NB4 (cell line): ENCODE results near the gene PHPT1.
"Not testable (repeated sequence)": the region's sequence is repeated elsewhere in the genome, so short reads cannot be mapped to it uniquely, and the experiment has no call there.

Source experiments
- DNase-seq: peaks from one replicate; pipeline ENCODE4 v3.0.0; 2010; ENCODE audit warnings: low read depth
- H3K4me3 ChIP-seq: one replicate; pipeline ENCODE4 v1.5.1; 2011; ENCODE audit warnings: mild to moderate bottlenecking, low read depth, low read length, moderate library complexity
- CTCF ChIP-seq: IDR thresholded peaks from one replicate; pipeline ENCODE4 v1.5.1; 2012; ENCODE audit warnings: low read depth, low read length
- MAX ChIP-seq: IDR thresholded peaks from 2 replicates; pipeline ENCODE4 v1.6.1; 2011; ENCODE audit warnings: low read depth, low read length
- MYC ChIP-seq: IDR thresholded peaks from 2 replicates; pipeline ENCODE4 v1.6.1; 2011; ENCODE audit warnings: low read depth, low read length
- POLR2A ChIP-seq: IDR thresholded peaks from 2 replicates; pipeline ENCODE4 v1.6.1; 2011; ENCODE audit warnings: mild to moderate bottlenecking; ENCODE audit not compliant: insufficient read length; ENCODE audit errors: extremely low read depth

PHPT1 gene

GRCh38 chr9:136865041-136865767 is 16.0 kb downstream of the PHPT1 start:
- peak overlapping the region; percentile 69 for H3K4me3 ChIP-seq
- TF ChIP-seq CTCF (no peak), POLR2A (no peak), MAX (no peak), MYC (no peak)
- DNase-seq: no peak

DNA sequence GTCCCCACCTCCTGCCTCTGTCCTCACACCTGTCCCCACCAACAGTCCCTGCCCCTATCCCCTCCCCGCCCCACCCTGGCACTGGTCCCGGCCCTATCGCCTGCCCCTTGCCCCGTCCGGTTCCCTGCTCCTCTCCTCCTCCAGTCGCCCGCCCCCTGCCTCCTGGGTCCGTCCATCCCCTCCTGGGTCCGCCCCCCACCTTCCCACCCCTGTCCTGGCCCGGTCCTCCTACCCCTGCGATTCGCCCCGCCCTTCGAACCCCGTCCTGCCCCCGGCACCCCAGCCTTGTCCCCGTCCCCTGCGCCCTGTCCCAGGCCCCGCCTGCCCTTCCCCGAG is 16.5 kb downstream of the PHPT1 start:
- peak overlapping the region; percentile 69 for H3K4me3 ChIP-seq
- no peak for TF ChIP-seq POLR2A
- TF ChIP-seq MAX: no peak
- no peak for DNase-seq

DNA sequence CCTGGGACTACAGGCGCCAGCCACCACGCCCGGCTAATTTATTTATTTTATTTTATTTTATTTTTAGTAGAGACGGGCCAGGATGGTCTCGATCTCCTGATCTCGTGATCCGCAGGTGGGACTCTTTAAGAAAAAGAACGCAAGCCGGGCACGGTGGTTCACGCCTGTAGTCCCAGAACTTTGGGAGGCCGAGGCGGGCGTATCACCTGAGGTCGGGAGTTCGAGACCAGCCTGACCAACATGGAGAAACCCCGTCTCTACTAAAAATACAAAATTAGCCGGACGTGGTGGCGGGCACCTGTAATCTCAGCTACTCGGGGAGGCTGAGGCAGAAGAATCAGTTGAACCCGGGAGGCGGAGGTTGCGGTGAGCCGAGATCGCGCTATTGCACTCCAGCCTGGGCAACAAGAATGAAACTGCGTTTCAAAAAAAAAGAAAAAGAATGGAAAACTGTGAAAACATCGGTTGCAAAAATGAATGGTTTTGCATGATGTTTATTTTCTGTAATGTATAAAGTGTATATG is 17.8 kb downstream of the PHPT1 start:
- not testable (repeated sequence) for DNase-seq
- peak overlapping the region; percentile 59 for H3K4me3 ChIP-seq

GRCh38 chr9:136867480-136867879 is 18.3 kb downstream of the PHPT1 start:
- H3K4me3 ChIP-seq: no peak overlapping the region
- DNase-seq: no peak
- no peak for TF ChIP-seq MAX
- no peak for TF ChIP-seq MYC
- no peak for TF ChIP-seq POLR2A

- DNase-seq: no peak
- no peak overlapping the region for H3K4me3 ChIP-seq
- no peak for TF ChIP-seq MAX
- no peak for TF ChIP-seq POLR2A
- no peak for TF ChIP-seq MYC
- no peak for TF ChIP-seq CTCF
Observed at GRCh38 chr9:136867917-136868316, 18.7 kb downstream of the PHPT1 start.

DNA sequence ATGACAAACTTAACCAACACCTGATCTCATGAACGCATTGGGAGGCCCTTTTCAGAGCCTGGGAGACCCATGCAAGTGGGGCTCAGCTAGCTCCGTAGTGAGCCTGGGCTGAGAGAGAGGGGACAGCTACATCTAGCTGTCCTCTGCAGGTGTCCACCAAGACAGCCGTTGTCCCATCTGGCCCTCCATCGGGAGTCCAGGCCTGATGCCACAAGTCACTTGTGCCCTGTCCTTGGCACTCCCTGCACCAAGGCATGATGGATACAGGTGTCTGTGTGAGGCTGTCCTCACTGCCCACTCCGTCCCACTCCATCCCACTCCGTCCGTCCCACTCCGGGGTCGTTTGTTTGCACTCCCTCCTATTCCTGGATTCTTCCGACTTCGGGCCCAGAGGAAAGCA is 19.4 kb downstream of the PHPT1 start:
- TF ChIP-seq MAX (no peak), POLR2A (no peak), CTCF (no peak), MYC (no peak)
- H3K4me3 ChIP-seq: no peak overlapping the region
- no peak for DNase-seq

DNA sequence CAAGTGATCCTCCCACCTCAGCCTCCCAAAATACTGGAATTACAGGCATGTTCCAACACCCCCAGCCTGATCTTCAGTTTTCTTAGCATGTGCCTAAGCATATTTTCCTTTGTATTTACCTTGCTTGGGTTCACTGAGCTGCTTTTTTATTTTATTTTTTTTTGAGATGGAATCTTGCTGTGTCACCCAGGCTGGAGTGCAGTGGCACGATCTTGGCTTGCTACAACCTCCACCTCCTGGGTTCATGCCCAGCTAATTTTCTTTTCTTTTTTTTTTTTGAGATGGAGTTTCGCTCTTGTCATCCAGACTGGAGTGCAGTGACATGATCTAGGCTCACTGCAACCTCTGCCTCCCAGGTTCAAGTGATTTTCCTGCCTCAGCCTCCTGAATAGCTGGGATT is 20.4 kb downstream of the PHPT1 start:
- H3K4me3 ChIP-seq, DNase-seq: not testable (repeated sequence)

GRCh38 chr9:136875155-136875554 is 25.9 kb downstream of the PHPT1 start:
- no peak overlapping the region for H3K4me3 ChIP-seq
- DNase-seq: no peak
- TF ChIP-seq POLR2A (no peak), MYC (no peak), MAX (no peak), CTCF (no peak)
